Ramos (cell line): Measurements from ENCODE around the gene IL1F10.
"Not testable (repeated sequence)": the region's sequence is repeated elsewhere in the genome, so short reads cannot be mapped to it uniquely, and the experiment has no call there.

Experiments used
- in situ Hi-C: fragments of 300-500 bp; cut with MboI; formaldehyde crosslinking; loops from one replicate; pipeline ENCODE4 v1.14.3; 2022; ENCODE audit warnings: low sequenced_read_pairs; ENCODE audit not compliant: unreplicated experiment

IL1F10 gene

DNA sequence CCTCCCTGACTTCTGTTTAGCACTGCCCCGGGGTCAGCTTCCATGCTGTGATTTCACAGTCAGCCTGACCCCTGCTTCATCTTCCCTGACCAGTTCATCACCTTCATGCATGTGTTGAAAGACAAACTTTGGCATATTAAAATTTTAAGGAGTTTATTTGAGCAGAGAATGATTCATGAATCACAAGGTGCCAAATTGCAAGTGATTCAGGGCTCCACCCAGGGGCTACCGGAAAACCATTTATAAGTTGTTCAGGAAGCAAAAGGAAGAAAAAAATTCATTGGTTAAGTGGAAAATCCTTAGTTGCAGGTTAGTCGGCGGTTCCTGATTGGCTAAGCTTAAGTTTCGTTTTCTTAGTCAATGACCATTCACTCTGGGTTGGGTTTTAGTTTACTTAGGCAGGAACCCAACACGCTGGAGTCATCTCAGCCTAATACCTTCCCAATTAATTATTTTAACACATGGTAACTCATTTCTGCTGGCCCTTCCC lies 10.6 kb downstream of the IL1F10 start:
- in situ Hi-C loops: no loop called here

DNA sequence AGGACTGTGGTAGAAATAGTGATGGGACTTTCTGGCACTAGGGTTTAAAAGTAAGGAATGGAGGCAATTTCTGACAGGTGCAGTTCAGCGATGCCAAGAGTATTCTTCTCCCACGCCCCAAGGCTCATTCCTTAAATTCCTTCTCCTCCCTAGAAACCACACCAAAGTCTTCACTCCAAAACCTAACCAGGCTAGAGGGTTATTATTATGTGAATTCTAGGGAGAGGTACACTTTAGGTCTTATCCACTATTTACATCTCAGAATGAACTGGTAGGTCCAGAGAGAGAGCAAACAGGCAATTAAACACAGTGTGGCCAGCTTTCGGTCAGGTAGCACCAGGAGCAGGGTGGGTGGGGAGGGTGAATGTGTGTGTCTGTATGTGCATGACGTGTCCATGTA lies 11.4 kb downstream of the IL1F10 start:
- in situ Hi-C loops: no loop called here

DNA sequence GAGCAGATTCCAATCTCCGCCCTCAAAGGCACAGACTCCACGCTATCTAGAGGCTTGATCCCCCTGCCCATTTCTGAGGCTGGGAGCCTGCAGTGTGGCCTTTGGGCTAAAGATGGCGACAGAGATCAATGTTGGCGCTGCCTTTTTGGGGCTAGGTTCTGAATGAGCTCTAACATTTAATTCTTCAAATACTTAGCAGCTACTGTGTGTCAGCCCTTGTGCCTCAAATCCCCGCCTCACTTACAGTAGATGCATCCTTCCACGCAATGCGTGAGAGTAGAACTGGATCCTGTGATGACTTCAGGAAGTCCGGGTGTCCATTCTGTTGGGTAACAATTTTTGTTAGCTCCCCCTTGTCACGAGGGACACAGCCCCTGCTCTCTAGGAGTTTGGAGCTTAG lies 12.4 kb downstream of the IL1F10 start:
- in situ Hi-C loops: no loop called here

DNA sequence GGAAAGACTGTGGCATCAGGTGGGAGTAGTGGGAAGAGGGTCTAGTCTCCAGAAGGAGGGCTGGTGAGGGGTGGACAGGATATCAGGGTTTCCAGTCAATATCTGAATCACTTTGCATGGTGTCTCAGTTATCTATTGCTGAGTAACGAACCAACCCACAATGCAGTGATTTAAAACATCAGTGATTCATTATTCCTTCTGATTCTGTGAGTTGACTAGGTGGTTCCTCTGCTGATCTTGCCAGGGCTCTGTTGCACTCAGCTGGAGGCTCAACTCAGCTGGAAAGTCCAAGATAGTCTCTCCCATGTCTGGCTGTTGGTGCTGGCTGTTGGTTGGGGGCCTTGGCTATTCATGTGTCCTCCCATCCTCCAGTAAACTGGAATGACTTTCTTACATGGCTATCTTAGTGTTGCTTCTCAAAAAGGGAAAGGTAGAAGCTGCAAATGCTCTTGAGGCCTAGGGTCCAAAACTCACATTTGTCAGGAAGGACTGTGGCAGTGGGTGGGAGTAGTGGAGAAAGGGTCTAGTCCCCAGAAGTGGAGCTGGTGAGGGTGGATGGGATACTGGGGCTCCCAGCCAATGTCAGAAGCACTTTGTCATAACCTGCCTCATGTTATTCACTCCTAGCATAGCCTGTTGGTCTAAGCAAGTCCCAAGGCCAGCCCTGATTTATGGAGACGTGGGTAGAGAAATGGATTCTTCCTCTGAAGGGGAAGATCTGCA lies 13.9 kb downstream of the IL1F10 start:
- in situ Hi-C loops: no loop called here

DNA sequence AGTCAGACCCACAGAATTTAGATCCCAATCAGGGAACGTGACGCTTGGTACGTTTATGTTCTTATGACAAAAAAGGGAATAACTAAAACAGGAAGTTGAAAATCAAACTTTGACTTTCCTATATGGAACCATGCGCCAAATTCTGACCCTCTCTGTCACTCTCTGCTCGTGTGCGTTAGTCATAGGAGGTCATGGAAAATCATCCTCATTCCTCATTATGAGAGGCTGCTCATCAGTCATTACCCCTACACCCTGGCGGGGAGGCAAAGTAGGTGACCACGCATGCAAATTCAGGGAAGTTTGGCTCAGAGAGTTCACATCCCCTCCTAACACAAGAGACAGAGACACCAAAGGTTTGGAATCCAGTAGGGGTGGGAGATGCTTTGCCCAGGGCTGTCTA lies 15.5 kb downstream of the IL1F10 start:
- in situ Hi-C loops: no loop called here

DNA sequence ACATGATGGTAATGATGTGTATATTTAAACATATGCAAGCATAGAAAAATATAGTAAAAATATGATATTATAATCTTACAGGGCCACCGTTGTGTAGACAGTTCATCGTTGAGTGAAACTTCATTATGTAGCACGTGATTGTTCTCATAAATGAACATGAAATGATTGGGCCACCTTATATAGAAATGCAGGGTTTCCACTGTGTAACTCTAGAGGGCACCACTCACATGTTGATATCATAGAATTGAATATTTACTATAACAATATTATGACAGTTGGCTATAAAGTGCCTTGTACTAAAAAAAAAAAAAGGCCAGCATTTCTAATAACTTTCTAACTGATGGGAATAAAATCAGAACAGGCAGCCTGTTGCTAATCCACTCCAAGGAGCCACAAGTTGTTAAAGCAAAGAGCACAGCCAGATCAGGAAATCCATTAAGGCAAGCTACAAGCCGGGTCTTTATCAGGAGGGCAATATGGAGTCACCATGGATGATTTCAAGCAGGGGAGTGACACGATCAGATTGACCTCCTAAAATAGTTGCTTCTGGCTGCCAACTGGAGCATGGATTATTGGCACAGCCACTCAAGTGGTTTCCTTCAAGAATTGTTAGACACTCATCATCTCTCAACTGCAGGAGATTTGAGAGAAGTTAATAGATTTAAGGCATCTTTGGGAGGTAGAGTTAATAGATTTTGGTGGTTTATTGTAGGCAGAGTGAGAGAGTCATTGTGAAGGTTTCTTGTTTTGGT lies 16.7 kb downstream of the IL1F10 start:
- in situ Hi-C loops: no loop called here

DNA sequence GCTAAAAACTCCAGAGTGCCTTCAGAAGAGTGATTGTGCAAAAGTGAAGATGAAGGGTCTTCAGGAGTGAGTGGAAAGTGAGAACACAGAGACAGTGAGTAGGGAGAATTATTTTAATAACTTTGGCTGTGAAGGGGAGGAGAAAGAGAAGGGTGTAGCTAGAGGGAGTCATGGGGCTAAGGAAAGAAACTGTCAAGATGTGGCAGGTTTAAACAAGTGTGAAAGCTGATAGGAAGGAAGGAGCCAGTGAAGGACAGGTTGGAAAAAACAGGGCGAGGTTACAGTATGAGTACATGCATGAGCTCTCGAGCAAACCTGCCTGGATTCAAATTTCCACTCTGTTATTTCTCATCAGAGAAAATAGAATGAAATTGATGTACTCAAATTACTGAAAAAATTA lies 17.8 kb downstream of the IL1F10 start:
- in situ Hi-C loops: no loop called here

DNA sequence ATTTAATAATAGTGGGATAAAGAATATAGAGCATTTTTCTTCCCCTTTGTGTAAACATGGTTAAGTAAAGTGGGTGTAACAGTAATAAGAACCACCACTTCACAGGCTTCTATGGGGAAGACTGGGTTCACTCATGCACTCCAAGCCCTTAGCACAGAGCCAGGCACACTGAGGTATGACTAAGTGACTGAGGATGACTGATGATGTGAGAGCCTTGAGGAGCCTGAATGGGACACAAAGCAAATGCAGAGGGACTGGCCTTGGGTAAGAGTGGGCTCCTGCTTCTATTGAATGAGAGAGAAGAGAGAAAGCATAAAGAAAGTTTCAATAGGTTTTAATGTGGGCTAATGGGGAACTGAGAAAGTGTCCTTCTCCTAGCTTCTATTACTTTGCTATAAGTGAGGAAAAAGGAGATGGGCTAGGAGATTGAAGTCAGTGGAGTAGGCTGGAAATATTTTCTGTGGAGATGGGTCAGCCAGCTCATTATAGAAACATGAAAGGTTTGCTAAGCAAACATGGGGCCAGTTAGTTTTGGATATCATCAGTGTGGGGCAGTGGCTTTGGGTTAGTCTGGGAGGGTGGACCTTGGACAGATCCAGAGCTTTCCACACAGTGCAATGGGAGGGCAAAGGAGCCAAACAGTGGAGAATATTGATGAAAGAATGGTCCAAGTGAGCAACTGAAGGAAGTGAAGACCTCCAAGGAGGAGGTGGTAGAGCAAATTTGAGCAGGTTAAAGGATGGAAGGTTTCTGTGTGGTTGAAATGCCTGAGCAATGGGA lies 20.6 kb downstream of the IL1F10 start:
- in situ Hi-C loops: no loop called here

DNA sequence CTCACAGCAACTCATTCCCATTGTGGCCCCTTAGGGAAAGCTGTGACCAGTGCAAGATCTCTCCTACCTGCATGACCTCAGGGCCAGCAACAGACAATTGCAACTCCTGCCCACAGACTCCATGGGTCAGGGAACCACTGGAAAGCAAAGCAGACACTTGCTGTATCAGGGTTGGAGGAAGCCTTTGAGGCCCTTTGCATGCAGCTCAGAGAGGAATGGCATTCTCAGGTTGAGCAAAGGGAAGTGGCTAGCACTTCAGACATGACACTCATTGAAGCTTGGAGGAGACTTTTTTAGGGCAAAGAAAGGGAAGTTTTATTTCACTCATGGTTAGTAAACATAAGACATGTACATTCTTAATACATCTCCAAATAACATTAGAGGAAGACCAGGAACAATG lies 22.1 kb downstream of the IL1F10 start:
- in situ Hi-C loops: no loop called here

DNA sequence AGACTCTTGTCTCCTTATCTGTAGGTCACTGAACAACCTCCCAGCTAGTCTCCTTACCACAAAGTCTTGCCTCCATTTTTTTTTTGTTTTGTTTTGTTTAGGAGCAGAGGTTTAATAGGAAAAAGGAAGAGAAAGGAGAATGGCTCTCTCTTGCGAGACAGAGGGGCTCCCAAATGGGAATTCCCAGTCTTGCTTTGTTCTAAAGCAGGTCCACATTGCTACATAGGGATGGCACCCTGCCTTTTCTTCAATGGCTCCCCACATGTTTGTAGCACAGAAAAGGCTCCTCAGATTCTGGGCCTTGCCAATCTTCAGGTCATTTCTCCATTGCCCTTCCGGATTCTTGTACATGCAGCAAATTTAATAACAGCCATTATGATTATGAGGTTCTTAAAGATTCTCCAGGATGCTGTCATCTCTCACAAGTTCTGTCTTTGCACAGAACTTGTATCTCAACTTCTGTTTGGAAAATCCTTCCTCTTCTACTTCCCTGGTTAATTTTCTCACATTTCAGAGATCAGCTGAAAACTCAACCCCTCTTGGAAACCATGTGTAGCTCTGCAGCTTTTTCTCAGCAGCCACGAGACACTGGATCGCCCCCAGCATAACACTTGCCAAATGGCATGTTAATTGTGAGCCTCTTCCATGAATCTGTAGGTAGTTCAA lies 23.6 kb downstream of the IL1F10 start:
- in situ Hi-C loops: no loop called here

DNA sequence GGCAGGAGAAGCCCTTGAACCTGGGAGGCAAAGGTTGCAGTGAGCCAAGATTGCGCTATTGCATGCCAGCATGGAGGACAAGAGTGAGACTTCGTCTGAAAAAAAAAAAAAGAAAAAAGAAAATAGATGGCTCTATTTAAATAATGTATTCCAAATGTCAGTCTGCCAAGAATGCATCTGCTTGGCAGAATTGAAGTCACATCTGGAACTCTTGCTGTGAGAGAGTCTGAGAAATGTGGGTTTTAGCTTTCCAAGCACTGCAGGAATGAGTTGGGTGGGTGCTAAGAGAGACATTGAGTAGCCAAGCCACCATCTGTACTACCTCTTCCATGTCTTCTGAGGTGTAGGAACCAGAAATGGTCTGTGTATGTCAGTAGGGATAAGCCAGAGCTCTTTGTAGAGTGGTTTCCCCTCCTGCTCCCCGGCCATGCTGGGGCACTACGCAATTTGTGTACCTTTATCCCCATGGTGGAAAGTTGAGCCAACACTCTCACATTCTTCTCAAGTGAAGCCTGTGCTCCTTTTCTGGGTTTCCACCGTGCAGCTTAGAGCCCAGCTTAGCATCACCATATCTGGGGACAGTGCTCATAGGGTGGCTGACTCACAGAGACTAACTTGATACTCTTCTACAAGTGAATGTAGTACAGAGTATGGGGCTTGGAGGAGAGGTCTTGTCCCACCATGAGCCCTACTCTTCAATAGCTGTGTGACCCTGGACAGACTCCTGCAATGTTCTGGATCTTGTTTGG lies 25.3 kb downstream of the IL1F10 start:
- in situ Hi-C loops: no loop called here

DNA sequence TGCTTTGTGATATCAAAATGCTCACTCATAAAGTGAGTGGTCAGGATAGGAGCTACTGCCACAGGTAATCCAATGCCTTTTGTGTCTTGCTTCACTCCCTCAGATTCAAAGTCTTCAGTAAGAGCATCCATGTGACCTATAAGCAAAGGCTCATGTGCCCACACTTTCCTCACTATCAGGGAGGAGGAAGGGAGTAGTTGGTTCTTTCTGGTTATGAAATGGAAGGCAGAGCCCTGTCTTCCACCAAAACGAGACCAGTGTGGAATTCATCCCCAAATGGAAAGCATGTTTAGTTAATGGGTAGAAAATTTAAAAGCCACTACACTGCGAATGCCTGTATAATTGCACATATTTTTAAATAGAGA lies 25.8 kb downstream of the IL1F10 start:
- in situ Hi-C loops: no loop called here

DNA sequence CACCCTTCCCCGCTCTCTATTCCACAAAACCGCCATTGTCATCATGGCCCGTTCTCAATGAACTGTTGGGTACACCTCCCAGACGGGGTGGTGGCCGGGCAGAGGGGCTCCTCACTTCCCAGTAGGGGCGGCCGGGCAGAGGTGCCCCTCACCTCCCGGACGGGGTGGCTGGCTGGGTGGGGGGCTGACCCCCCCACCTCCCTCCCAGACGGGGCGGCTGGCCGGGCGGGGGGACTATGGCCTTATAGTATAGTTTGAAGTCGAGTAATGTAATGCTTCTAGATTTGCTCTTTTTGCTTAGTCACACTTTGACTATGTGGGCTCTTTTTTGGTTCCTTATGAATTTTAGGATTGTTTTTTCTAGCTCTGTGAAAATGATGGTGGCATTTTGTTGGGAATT lies 28.5 kb downstream of the IL1F10 start:
- in situ Hi-C loops: not testable (repeated sequence)

DNA sequence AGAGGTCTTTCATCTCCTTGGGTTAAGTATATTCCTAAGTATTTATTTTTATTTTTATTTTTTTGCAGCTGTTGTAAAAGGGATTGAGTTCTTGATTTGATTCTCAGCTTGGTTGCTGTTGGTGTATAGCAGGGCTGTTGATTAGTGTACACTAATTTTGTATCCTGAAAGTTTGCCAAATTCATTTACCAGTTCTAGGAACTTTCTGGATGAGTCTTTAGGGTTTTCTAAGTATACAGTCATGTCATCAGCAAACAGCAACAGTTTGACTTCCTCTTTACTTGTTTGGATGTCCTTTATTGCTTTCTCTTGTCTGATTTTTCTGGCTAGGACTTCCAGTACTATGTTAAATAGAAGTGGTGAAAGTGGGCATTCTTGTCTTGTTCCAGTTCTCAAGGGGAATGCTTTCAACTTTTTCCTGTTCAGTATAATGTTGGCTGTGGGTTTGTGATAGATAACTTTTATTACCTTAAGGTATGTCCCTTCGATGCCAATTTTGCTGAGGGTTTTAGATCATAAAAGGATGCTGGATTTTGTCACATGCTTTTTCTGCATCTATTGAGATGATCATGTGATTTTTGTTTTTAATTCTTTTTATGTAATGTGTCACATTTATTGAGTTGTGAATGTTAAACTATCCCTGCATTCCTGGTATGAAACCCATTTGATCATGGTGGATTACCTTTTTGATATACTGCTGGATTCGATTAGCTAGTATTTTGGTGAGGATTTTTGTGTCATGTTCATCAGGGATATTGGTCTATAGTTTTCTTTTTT lies 29.3 kb downstream of the IL1F10 start:
- in situ Hi-C loops: not testable (repeated sequence)

DNA sequence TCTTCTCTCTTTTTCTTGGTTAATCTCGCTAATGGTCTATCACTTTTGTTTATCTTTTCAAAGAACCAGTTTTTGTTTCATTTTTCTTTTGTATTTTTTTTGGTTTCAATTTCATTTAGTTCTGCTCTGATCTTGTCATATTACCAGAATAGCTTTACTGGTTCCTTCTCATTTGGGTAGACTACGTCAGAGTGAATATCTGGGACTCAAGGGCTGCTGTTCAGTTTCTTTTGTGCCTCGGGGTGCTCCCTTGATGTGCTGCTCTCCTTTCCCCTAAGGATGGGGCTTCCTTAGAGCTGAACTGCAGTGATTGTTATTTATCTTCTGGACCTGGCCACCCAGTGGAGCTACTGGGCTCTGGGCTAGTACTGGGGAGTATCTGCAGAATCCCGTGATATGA lies 30.3 kb downstream of the IL1F10 start:
- in situ Hi-C loops: no loop called here

DNA sequence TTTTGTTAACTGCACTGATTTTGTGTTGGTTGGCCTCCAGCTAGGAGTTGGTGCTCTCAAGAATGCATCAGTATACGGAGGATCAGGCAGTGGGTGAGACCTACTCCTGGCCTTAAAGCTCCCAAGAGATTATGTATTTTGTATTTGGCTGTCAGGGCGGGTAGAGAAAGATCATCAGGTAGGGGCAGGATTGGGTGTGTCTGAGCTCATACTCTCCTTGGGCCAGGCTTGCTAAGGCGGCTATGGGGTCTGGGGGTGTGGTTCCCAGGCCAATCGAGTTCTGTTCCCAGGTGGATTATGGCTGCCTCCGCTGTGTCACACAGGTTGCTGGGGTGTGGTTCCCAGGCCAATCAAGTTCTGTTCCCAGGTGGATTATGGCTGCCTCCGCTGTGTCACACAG lies 30.8 kb downstream of the IL1F10 start:
- in situ Hi-C loops: no loop called here

DNA sequence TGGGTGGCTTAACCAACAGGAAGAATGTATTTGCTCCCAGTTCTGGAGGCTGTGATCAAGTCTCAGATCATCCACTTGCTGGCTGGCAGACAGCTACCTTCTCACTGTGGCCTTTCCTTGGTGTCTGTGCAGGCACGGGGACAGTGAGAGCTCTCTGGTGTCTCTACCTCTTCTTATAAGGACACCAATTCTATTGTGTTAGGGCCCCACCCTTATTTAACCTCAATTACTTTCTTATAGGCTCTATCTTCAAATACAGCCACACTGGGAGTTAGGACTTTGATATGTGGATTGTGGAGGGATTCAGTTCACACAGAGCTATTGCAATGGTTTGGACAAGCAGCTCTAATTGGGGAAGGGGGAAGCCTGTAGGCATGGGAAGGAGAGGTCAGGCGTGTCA lies 34.4 kb downstream of the IL1F10 start:
- in situ Hi-C loops: no loop called here

DNA sequence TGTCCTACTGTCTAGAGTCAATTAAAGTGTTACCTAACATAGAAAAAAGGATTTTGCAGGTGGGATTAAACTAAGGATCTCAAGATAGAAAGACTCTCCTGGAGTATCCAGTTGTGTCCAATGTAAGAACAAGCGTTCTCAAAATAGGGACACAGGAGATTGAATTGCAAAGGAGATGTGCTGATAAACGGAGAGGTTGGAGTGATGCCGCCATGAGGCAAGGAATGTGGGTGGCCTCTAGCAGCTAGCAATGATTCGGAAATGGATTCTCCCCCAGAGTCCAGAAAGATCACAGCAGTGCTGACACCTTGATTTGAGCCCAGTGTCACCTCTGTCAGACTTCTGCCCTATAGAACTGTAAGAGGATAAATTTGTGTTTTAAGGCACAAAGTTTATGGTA lies 35.5 kb downstream of the IL1F10 start:
- in situ Hi-C loops: no loop called here

DNA sequence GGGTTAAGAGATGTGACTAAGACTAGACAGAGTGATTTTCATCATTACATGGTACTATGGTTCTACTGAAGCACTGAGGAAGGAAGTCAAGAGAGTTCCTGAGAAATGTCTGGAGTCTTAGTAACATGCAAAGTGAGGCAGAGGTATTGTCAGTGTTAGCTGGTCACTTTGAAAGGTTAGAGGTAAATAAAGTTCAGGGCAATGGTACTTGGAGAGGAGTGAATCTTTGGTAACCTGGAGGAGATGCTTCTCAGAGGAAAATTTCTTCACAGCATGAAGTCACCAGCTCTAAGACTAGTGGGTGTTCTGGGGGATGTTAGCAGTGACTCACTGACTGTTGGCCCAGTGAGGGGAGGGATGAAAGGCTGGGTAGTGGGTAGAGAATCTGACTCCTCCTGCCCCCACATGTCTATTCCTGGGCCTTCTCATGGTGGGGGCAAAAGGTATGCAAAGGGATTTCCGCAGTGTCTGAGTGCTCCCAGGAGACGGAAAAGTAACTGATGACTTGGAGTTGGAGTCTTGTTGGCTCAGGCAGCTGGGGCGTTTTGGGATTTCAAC lies 36.4 kb downstream of the IL1F10 start:
- in situ Hi-C loops: no loop called here
